ENCODE results near the gene SDHB.

DNA sequence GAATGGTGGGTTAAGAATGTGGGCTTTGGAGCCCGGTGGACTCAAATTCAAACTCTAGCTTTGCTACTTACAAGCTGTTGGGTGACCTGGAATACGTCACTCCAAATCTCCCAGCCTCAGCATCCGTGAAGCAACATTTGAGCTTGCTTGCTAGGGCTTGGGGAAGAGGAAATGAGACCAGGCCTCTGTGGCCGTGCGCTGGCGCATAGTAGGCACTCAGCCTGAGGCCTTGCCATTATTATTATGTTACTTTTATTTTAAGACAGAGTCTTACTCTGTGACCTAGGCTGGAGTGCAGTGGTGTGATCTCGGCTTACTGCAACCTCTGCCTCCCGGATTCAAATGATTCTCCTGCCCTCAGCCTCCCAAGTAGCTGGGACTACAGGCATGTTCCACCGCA is 61.2 kb downstream of the SDHB start:
- TF ChIP-seq POLR2A (IDR thresholded peaks at IDR 0.05), result no peak
- TF ChIP-seq, protein P1, sequence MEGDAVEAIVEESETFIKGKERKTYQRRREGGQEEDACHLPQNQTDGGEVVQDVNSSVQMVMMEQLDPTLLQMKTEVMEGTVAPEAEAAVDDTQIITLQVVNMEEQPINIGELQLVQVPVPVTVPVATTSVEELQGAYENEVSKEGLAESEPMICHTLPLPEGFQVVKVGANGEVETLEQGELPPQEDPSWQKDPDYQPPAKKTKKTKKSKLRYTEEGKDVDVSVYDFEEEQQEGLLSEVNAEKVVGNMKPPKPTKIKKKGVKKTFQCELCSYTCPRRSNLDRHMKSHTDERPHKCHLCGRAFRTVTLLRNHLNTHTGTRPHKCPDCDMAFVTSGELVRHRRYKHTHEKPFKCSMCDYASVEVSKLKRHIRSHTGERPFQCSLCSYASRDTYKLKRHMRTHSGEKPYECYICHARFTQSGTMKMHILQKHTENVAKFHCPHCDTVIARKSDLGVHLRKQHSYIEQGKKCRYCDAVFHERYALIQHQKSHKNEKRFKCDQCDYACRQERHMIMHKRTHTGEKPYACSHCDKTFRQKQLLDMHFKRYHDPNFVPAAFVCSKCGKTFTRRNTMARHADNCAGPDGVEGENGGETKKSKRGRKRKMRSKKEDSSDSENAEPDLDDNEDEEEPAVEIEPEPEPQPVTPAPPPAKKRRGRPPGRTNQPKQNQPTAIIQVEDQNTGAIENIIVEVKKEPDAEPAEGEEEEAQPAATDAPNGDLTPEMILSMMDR (IDR thresholded peaks at IDR 0.05), result no peak

Measured in body of pancreas (tissue), 4 donors.